Stomach (tissue), 4 donors: ENCODE results near the gene AGAP6.
"Not testable (repeated sequence)": the region's sequence is repeated elsewhere in the genome, so short reads cannot be mapped to it uniquely, and the experiment has no call there.

ENCODE experiments used
- EP300 ChIP-seq: sonication (generic); formaldehyde crosslinking; IDR thresholded peaks from one replicate; pipeline ENCODE4 v1.6.1; 2017; ENCODE audit warnings: antibody characterized with exemption
- POLR2AphosphoS5 ChIP-seq, 3 donors: sonication (generic); formaldehyde crosslinking; IDR thresholded peaks; one replicate each; pipeline ENCODE4 v1.6.1; 2016; ENCODE audit warnings: antibody characterized with exemption in 3 of 3
- TF ChIP-seq, protein P1 (sequence below), 7 experiments: fragments of 450-650 bp in 4 of 7; fragments of 200-600 bp in 3 of 7; sonication (generic) in 3 of 7; IDR thresholded peaks; one replicate each; pipeline ENCODE4 v1.5.1; 2016 to 2019; ENCODE audit warnings: antibody characterized with exemption in 7 of 7, control low read depth in 2 of 7, mild to moderate bottlenecking in 1 of 7

DNA sequence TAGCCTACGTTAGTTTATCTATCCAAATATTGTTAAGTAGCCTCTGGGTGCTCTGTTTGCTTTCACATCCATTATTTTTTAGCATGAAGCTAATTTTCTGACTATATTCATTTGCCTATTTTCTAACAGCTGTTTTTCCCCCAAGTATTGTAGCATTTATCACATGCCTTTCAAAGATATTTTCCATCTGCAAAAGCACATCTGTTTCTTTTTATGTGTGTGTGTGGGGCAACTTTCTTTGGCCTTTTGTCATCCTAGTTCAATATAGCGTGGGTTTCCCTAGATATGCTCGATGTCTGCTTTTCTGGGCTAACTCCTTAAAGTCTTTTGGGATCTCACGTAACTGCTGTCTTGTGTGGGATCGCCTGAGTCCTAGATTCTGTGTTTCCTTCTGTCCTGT is 7.1 kb downstream of the AGAP6 start:
- not testable (repeated sequence) for TF ChIP-seq POLR2AphosphoS5 (IDR thresholded peaks at IDR 0.05); EP300
- TF ChIP-seq, protein P1, sequence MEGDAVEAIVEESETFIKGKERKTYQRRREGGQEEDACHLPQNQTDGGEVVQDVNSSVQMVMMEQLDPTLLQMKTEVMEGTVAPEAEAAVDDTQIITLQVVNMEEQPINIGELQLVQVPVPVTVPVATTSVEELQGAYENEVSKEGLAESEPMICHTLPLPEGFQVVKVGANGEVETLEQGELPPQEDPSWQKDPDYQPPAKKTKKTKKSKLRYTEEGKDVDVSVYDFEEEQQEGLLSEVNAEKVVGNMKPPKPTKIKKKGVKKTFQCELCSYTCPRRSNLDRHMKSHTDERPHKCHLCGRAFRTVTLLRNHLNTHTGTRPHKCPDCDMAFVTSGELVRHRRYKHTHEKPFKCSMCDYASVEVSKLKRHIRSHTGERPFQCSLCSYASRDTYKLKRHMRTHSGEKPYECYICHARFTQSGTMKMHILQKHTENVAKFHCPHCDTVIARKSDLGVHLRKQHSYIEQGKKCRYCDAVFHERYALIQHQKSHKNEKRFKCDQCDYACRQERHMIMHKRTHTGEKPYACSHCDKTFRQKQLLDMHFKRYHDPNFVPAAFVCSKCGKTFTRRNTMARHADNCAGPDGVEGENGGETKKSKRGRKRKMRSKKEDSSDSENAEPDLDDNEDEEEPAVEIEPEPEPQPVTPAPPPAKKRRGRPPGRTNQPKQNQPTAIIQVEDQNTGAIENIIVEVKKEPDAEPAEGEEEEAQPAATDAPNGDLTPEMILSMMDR (IDR thresholded peaks at IDR 0.05), result not testable (repeated sequence)
